ENCODE data around the gene DPP7. TPM values are rescaled to one million over a fixed set of nuclear protein-coding genes. Genes with fewer than 3 reads are reported as not detected.

DPP7 gene
- total and polyA plus RNA-seq, 9 of the 15 experiments (the other 6 are each of a cell fraction or from before 2014, with no cell fraction given) = 0.99 to 365 (median 132) TPM

GRCh38 chr9:137129456-137130175 is 15.1 kb upstream of the DPP7 start (continued):
- TF ChIP-seq ELF4 (CRISPR knock-in tag; IDR thresholded peaks at IDR 0.05) (0 out of 2 replicates have a peak, but pooled peaks have one; percentile 27), GTF2F1 (IDR thresholded peaks at IDR 0.05; ENCODE audit: low read depth, low read length) (peak; percentile 78; the same call in 1 of the 2 replicates), TFAP4 (CRISPR knock-in tag; IDR thresholded peaks at IDR 0.05; ENCODE audit: borderline replicate concordance) (peak; percentile 63; the same call in 1 of the 2 replicates), CCNT2 (IDR thresholded peaks at IDR 0.05; ENCODE audit: borderline replicate concordance, extremely low read depth, insufficient read length, low read depth, low read length) (peak; percentile 63), U2AF1 (optimal IDR thresholded peaks at IDR 0.05; ENCODE audit: low read depth, low read length) (peak; percentile 77), MXI1 (IDR thresholded peaks at IDR 0.05; ENCODE audit: low read depth, low read length) (peak; percentile 98), KLF1 (tag; IDR thresholded peaks at IDR 0.05) (peak; percentile 95), PPARD (CRISPR knock-in tag; IDR thresholded peaks at IDR 0.05) (no peak), NRF1 (conservative IDR thresholded peaks at IDR 0.05 in 1 of 2, IDR thresholded peaks at IDR 0.05 in 1 of 2) (peak; percentile 98), CC2D1A (IDR thresholded peaks at IDR 0.05) (no peak), MGA (IDR thresholded peaks at IDR 0.05) (peak; percentile 10; the same call in 1 of the 2 replicates), PKNOX1 (IDR thresholded peaks at IDR 0.05) (no peak), ZC3H4 (CRISPR knock-in tag; IDR thresholded peaks at IDR 0.05; ENCODE audit: borderline replicate concordance) (no peak), MTA3 (IDR thresholded peaks at IDR 0.05; ENCODE audit: borderline replicate concordance) (0 out of 2 replicates have a peak, but pooled peaks have one; percentile 29)

Data from K562 (cell line).